ENCODE results near the gene LARP1B.
A peak's percentile ranks its signal among the peaks of the same experiment; 100 is the strongest.

The LARP1B gene

DNA sequence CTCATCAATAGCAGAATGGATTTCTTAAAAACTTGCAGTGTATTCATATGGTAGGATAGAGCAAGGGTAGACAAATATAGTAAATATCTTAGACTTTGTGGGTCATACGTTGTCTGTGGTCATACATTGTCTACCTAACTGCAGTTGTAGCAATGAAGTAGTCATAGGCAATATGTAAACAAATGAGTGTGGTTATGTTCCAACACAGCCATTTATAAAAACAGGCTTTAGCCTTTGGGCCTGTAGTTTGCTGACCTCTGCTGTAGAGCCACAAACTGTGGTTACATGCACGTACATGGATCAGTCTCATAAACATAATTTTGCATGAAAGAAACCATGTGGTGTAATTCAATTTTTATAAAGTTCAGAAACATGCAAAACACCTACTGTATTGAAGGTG, 98.9 kb downstream of the LARP1B start:
- TF ChIP-seq, protein P1, sequence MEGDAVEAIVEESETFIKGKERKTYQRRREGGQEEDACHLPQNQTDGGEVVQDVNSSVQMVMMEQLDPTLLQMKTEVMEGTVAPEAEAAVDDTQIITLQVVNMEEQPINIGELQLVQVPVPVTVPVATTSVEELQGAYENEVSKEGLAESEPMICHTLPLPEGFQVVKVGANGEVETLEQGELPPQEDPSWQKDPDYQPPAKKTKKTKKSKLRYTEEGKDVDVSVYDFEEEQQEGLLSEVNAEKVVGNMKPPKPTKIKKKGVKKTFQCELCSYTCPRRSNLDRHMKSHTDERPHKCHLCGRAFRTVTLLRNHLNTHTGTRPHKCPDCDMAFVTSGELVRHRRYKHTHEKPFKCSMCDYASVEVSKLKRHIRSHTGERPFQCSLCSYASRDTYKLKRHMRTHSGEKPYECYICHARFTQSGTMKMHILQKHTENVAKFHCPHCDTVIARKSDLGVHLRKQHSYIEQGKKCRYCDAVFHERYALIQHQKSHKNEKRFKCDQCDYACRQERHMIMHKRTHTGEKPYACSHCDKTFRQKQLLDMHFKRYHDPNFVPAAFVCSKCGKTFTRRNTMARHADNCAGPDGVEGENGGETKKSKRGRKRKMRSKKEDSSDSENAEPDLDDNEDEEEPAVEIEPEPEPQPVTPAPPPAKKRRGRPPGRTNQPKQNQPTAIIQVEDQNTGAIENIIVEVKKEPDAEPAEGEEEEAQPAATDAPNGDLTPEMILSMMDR (IDR thresholded peaks at IDR 0.05), result peak; percentile 34; the same call in 1 of the 2 replicates

DNA sequence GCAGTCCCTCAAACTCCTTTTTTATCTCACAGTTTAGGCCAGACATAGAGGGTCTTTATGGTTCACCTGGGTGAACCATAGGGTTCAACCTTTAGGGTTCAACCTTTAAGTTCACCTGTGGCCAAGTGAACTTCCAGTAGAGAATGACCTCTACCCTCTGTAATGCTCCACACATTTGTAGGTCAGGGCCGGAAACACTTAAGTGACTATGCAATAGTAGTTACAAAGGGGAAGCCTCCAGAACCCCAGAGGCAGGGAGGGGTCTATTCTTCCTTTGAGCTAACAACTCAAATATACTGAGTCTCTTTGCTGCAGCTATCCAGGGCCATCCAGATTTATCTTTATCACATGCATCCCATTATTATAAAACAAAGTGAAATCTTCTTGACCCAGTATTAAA, 100.0 kb downstream of the LARP1B start:
- TF ChIP-seq, protein P1 (IDR thresholded peaks at IDR 0.05), result no peak

DNA sequence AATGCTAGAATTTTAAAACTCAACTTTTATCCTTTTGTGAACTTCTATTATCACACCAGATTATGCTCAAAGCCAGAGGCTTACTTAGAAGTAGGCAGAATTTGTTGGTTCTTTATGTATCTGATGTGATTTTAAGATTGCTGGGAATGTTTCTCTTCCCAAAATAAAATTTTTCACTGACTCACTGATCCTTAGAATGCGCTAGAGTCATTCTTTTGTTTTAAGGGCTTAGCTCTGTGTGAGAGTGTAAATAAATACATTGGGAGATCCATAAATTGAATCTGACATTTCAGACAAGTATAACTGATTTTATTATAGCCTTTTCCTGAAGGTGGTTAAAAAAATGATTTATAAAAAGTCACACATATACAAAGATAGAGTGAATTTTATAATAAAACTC, 101.3 kb downstream of the LARP1B start:
- TF ChIP-seq, protein P1 (IDR thresholded peaks at IDR 0.05), result no peak

DNA sequence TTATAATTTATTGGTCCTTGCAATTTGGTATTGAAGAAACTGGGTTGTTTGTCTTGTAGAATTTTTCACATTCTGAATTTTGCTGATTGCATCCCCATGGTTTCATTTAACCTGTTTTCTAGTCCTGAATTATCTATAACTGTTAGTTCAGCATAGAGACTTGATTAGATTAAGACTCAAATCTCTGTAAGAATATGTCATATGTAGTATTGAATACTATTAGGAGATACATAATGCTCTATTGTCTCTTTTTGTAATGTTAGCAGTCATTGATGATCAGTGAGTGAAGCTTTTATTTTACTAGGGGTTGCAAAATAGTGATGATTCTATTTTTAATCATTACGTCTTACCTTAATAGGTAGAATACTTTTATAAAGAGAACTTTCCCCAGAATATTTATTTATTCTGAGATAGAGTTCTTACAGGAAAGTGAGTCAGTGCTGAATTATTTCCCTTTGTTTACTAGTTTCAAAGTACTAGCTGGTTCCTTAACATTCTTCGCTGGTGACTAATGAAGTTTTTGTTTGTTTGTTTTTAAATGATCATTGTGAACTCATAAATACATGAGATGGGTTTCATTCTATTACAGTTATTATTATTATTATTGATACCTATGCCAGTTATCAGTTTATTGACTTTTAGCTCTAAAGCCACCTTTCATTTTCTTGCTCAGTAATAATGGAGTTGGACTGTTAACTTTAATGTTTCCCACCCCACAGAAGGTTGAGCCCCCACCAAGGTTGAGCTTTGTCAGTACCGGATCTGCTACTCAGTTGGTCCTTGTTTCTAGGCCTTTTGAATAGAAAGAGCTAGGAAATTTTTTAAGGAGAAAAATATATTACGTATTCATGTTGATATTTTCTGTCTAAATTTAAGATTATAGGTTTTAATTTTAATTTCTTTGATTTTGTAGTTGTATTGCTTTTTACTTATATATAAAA, 102.3 kb downstream of the LARP1B start:
- TF ChIP-seq, protein P1 (IDR thresholded peaks at IDR 0.05), result no peak

DNA sequence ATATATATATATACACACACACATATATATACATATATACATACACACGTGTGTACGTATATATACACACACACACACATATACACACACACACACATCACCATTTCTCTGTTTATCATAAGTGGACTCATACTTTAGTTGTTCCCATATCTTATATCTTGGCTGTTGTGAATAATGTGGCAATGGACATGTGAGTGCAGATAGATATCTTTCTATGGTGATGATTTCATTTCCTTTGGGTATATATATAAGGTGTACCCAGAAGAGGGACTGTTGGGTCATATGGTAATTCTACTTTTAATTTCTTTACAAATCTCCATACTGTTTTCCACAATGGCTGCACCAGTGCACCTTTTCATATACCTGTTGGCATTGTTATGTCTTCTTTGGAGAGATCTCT, 105.9 kb downstream of the LARP1B start:
- TF ChIP-seq, protein P1 (IDR thresholded peaks at IDR 0.05), result no peak

DNA sequence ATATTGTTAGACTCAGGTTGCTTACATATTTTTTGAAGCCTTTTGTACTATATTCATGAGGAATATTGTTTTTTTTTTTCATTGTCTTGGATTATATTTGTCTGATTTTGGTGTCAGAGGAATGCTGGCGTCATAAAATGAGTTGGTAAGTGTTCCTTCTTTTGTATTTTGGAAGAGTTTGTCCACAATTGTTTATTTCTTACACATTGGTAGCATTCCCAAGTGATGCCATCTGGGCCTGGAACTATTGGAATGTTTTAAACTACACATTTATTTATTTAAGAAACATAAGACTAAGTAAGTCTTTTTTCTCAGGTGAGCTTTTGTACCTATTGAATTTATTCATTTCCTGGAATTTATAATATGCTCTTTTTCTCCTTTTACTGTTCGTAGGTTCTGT, 107.6 kb downstream of the LARP1B start:
- TF ChIP-seq, protein P1 (IDR thresholded peaks at IDR 0.05), result no peak

DNA sequence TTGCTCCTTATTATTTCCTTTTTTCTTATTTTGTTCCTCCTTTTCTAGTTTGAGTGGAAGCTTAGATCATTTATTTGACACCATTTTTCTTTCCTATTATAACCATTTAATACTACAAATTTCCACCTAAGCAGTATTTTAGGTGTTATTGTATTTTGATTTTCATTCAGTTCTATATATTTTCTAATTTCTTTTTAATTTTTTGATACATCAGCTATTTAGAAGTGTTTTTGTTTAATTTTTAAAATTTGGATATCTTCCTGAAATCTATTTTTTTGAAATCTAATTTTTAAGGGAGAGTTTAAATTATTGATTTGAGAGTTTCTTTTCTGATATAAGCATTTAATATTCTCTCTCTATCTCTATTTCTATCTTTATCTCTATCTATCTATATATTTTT, 108.1 kb downstream of the LARP1B start:
- TF ChIP-seq, protein P1 (IDR thresholded peaks at IDR 0.05), result no peak
